Stomach (tissue), 4 donors: ENCODE results near the gene ZNF648.

Experiments
- EP300 ChIP-seq: sonication (generic); formaldehyde crosslinking; IDR thresholded peaks from one replicate; pipeline ENCODE4 v1.6.1; 2017; ENCODE audit warnings: antibody characterized with exemption
- POLR2A ChIP-seq, 4 donors: fragments of 450-650 bp; IDR thresholded peaks; one replicate each; pipeline ENCODE4 v1.6.1; 2016; ENCODE audit warnings: antibody characterized with exemption in 4 of 4, control low read depth in 2 of 4, mild to moderate bottlenecking in 1 of 4, moderate library complexity in 1 of 4
- POLR2AphosphoS5 ChIP-seq, 3 donors: sonication (generic); formaldehyde crosslinking; IDR thresholded peaks; one replicate each; pipeline ENCODE4 v1.6.1; 2016; ENCODE audit warnings: antibody characterized with exemption in 3 of 3
- TF ChIP-seq, protein P1 (sequence below), 7 experiments: fragments of 450-650 bp in 4 of 7; fragments of 200-600 bp in 3 of 7; sonication (generic) in 3 of 7; IDR thresholded peaks; one replicate each; pipeline ENCODE4 v1.5.1; 2016 to 2019; ENCODE audit warnings: antibody characterized with exemption in 7 of 7, control low read depth in 2 of 7, mild to moderate bottlenecking in 1 of 7

DNA sequence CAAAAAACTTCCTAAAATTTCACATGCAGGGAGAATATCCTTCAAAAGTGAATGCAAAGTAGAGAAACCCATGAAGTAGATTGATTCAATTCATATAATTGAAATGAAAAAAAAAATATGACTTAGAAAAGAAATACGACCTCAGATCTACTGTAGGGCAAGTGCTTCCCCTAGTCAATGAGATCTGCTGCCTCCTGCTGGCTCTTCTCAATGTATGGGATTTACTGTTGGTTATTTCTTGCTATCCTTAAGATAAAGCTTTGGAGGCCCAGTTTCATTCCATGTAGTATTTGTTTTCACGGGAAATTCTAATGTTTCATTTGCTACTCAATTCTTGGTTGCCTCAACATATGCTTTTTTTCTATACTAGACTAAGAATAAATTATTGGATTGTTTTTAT lies 46.2 kb downstream of the ZNF648 start:
- TF ChIP-seq, protein P1, sequence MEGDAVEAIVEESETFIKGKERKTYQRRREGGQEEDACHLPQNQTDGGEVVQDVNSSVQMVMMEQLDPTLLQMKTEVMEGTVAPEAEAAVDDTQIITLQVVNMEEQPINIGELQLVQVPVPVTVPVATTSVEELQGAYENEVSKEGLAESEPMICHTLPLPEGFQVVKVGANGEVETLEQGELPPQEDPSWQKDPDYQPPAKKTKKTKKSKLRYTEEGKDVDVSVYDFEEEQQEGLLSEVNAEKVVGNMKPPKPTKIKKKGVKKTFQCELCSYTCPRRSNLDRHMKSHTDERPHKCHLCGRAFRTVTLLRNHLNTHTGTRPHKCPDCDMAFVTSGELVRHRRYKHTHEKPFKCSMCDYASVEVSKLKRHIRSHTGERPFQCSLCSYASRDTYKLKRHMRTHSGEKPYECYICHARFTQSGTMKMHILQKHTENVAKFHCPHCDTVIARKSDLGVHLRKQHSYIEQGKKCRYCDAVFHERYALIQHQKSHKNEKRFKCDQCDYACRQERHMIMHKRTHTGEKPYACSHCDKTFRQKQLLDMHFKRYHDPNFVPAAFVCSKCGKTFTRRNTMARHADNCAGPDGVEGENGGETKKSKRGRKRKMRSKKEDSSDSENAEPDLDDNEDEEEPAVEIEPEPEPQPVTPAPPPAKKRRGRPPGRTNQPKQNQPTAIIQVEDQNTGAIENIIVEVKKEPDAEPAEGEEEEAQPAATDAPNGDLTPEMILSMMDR (IDR thresholded peaks at IDR 0.05): no peak
- no peak for TF ChIP-seq POLR2A (IDR thresholded peaks at IDR 0.05)
- no peak for TF ChIP-seq POLR2AphosphoS5 (IDR thresholded peaks at IDR 0.05)
- no peak for TF ChIP-seq EP300
